Astrocyte (in vitro differentiated cells and primary cell): ENCODE data around the gene HLCS. TPM values are rescaled to one million over a fixed set of nuclear protein-coding genes. Genes with fewer than 3 reads are reported as not detected.

Experiments used
- DNase-seq: peaks from one replicate; pipeline ENCODE4 v3.0.0-alpha.2; 2010; ENCODE audit warnings: low read depth
- FAIRE-seq: peaks from 2 replicates; lab custom pipeline; 2011; peaks lifted over from hg19 to GRCh38; lab: Jason Lieb, UNC
- H2AFZ ChIP-seq: 2 replicates; pipeline ENCODE4 v1.6.0; 2012; ENCODE audit warnings: low read depth, low read length, inconsistent platforms
- H3K27ac ChIP-seq: 2 replicates; pipeline ENCODE4 v1.5.1; 2011; ENCODE audit warnings: low read depth, low read length, inconsistent platforms
- H3K27me3 ChIP-seq: 2 replicates; pipeline ENCODE4 v1.6.0; 2011; ENCODE audit warnings: low read length, inconsistent platforms; ENCODE audit not compliant: insufficient read depth
- H3K36me3 ChIP-seq: 2 replicates; pipeline ENCODE4 v1.5.1; 2011; ENCODE audit warnings: low read length, inconsistent platforms; ENCODE audit not compliant: insufficient read depth
- H3K4me1 ChIP-seq: 2 replicates; pipeline ENCODE4 v1.5.1; 2011; ENCODE audit warnings: low read length, inconsistent platforms; ENCODE audit not compliant: insufficient read depth
- H3K4me2 ChIP-seq: 2 replicates; pipeline ENCODE4 v1.6.0; 2012; ENCODE audit warnings: low read length, inconsistent platforms
- H3K4me3 ChIP-seq: 2 replicates; pipeline ENCODE4 v1.5.1; 2011; ENCODE audit warnings: low read depth, mild to moderate bottlenecking, low read length, inconsistent platforms; ENCODE audit not compliant: insufficient read depth
- H3K79me2 ChIP-seq: 2 replicates; pipeline ENCODE4 v1.6.0; 2012; ENCODE audit warnings: mild to moderate bottlenecking, low read length, inconsistent platforms; ENCODE audit not compliant: insufficient read depth
- H3K9ac ChIP-seq: 2 replicates; pipeline ENCODE4 v1.6.0; 2012; ENCODE audit warnings: mild to moderate bottlenecking, low read length, inconsistent platforms
- H3K9me3 ChIP-seq: 2 replicates; pipeline ENCODE4 v1.5.1; 2012; ENCODE audit warnings: low read depth, mild to moderate bottlenecking, low read length, inconsistent platforms; ENCODE audit not compliant: insufficient read depth
- H4K20me1 ChIP-seq: 2 replicates; pipeline ENCODE4 v1.6.0; 2012; ENCODE audit warnings: low read length, inconsistent platforms; ENCODE audit not compliant: insufficient read depth
- H3K27ac Mint-ChIP-seq: one replicate; pipeline ENCODE4 v1.8.0; 2021; ENCODE audit warnings: mild to moderate bottlenecking, mixed read lengths; ENCODE audit not compliant: unreplicated experiment
- H3K27me3 Mint-ChIP-seq: one replicate; pipeline ENCODE4 v1.8.0; 2021; ENCODE audit warnings: low read depth, mixed read lengths; ENCODE audit not compliant: unreplicated experiment
- H3K36me3 Mint-ChIP-seq: one replicate; pipeline ENCODE4 v1.8.0; 2021; ENCODE audit warnings: low read depth, mixed read lengths; ENCODE audit not compliant: unreplicated experiment
- H3K4me1 Mint-ChIP-seq: one replicate; pipeline ENCODE4 v1.8.0; 2021; ENCODE audit warnings: low read depth, mixed read lengths; ENCODE audit not compliant: unreplicated experiment
- H3K4me3 Mint-ChIP-seq: one replicate; pipeline ENCODE4 v1.8.0; 2021; ENCODE audit warnings: mild to moderate bottlenecking, moderate library complexity, mixed read lengths; ENCODE audit not compliant: unreplicated experiment
- H3K9me3 Mint-ChIP-seq: one replicate; pipeline ENCODE4 v1.8.0; 2021; ENCODE audit warnings: mild to moderate bottlenecking, mixed read lengths; ENCODE audit not compliant: unreplicated experiment
- CTCF ChIP-seq: IDR thresholded peaks from 2 replicates; pipeline ENCODE4 v1.5.1; 2011; ENCODE audit warnings: low read depth, mild to moderate bottlenecking, inconsistent platforms, low read length, moderate library complexity; ENCODE audit not compliant: insufficient read depth
- EZH2 ChIP-seq: IDR thresholded peaks from 2 replicates; pipeline ENCODE4 v1.6.1; 2012; ENCODE audit warnings: mild to moderate bottlenecking, low read length, inconsistent platforms; ENCODE audit not compliant: insufficient read depth
- total RNA-seq: library from RNA; stranded (reverse); gene quantifications from 2 replicates; pipeline ENCODE4 v1.2.1, GENCODE V29; 2021

HLCS gene
- total RNA-seq, 1 donor from 2014 or later = 20.9 TPM

- Histone ChIP-seq H3K9me3 (no peaks in the 10 kb centered on the region), H3K27ac (no peak overlapping the region), H3K79me2 (no peaks in the 10 kb centered on the region), H3K4me3 (no peak overlapping the region), H3K9ac (no peak overlapping the region), H3K36me3 (no peaks in the 10 kb centered on the region), H2AFZ (no peak overlapping the region), H3K27me3 (no peaks in the 10 kb centered on the region), H3K4me1 (no peaks in the 10 kb centered on the region), H4K20me1 (peaks cover 12% of the 10 kb centered on the region), H3K4me2 (no peak overlapping the region)
- no peak for TF ChIP-seq EZH2
- TF ChIP-seq CTCF = no peak
- Mint-ChIP-seq H3K4me3 (peak overlapping the region; percentile 30), H3K36me3 (peaks cover 26% of the 10 kb centered on the region), H3K4me1 (peaks cover 13% of the 10 kb centered on the region), H3K9me3 (peaks cover 1% of the 10 kb centered on the region), H3K27me3 (no peaks in the 10 kb centered on the region), H3K27ac (no peak overlapping the region)
- DNase-seq = no peak
- no peak for FAIRE-seq
Observed at GRCh38 chr21:36949171-36950141, 17.0 kb downstream of the HLCS start.

DNA sequence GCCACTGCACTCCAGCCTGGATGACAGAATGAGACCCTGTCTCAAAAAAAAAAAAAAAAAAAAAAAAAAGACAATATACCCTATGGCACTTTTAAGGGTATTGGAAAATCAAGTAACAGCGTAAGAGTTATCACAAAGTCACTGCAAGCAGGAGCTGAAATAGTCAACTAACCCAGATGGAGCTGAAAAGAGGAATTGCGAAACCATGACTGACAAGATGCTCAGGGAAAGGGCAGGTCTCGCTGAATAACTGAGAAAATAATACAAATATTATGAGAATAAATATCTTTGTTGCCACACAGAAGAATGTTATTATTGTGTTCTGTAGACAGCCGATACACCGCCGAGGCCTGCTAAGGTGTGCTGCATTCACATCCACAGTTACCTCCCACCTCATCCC lies 17.8 kb downstream of the HLCS start:
- no peak overlapping the region for H3K27ac Mint-ChIP-seq
- Histone ChIP-seq H4K20me1 (peaks cover 12% of the 10 kb centered on the region), H3K36me3 (no peaks in the 10 kb centered on the region), H3K4me2 (no peak overlapping the region), H3K9me3 (no peaks in the 10 kb centered on the region), H3K79me2 (no peaks in the 10 kb centered on the region), H2AFZ (no peak overlapping the region), H3K9ac (no peak overlapping the region), H3K27ac (no peak overlapping the region), H3K4me1 (no peaks in the 10 kb centered on the region), H3K27me3 (no peaks in the 10 kb centered on the region), H3K4me3 (no peak overlapping the region)
- peaks cover 1% of the 10 kb centered on the region for H3K9me3 Mint-ChIP-seq
- H3K4me3 Mint-ChIP-seq = no peak overlapping the region
- TF ChIP-seq CTCF (no peak), EZH2 (no peak)
- no peak for FAIRE-seq
- DNase-seq = no peak
- peaks cover 13% of the 10 kb centered on the region for H3K4me1 Mint-ChIP-seq
- H3K27me3 Mint-ChIP-seq = no peaks in the 10 kb centered on the region
- H3K36me3 Mint-ChIP-seq = peaks cover 27% of the 10 kb centered on the region

- Histone ChIP-seq H3K79me2 (no peaks in the 10 kb centered on the region), H3K9me3 (no peaks in the 10 kb centered on the region), H3K4me1 (no peaks in the 10 kb centered on the region), H3K27ac (no peak overlapping the region), H2AFZ (peak overlapping the region; percentile 40), H3K27me3 (no peaks in the 10 kb centered on the region), H3K4me2 (peak overlapping the region; percentile 27), H3K9ac (no peak overlapping the region), H3K36me3 (no peaks in the 10 kb centered on the region), H3K4me3 (no peak overlapping the region), H4K20me1 (peaks cover 12% of the 10 kb centered on the region)
- Mint-ChIP-seq H3K9me3 (peaks cover 1% of the 10 kb centered on the region), H3K27ac (no peak overlapping the region), H3K36me3 (peaks cover 30% of the 10 kb centered on the region), H3K27me3 (no peaks in the 10 kb centered on the region), H3K4me1 (peaks cover 13% of the 10 kb centered on the region), H3K4me3 (no peak overlapping the region)
- FAIRE-seq (no peak), DNase-seq (no peak)
- TF ChIP-seq EZH2 (no peak), CTCF (no peak)
Observed at GRCh38 chr21:36946949-36947356, 19.5 kb downstream of the HLCS start.
